DND-41 (cell line): ENCODE data around the gene MAPK12.
"Not testable (repeated sequence)": the region's sequence is repeated elsewhere in the genome, so short reads cannot be mapped to it uniquely, and the experiment has no call there.

ENCODE experiments used
- ATAC-seq: fragments of 200-7000 bp; cut with Tn5 transposase; 3 replicates; pipeline ENCODE4 v1.9.1; 2021; ENCODE audit warnings: low read depth; ENCODE audit not compliant: insufficient read depth
- DNase-seq: peaks from one replicate; pipeline ENCODE4 v3.0.0-alpha.2; 2020
- H2AFZ ChIP-seq: 2 replicates; pipeline ENCODE4 v1.6.0; 2012; ENCODE audit warnings: low read depth, low read length
- H3K27ac ChIP-seq: 2 replicates; pipeline ENCODE4 v1.5.1; 2012; ENCODE audit warnings: low read length, inconsistent platforms
- H3K27me3 ChIP-seq: fragments of 200-600 bp; sonication (generic); 2 replicates; pipeline ENCODE4 v1.6.0; 2012; ENCODE audit warnings: low read length, mild to moderate bottlenecking, inconsistent platforms; ENCODE audit not compliant: insufficient read depth, poor library complexity
- H3K36me3 ChIP-seq: 2 replicates; pipeline ENCODE4 v1.5.1; 2012; ENCODE audit warnings: low read length, inconsistent platforms; ENCODE audit not compliant: insufficient read depth
- H3K4me1 ChIP-seq: 2 replicates; pipeline ENCODE4 v1.5.1; 2012; ENCODE audit warnings: mild to moderate bottlenecking, low read length; ENCODE audit not compliant: insufficient read depth
- H3K4me2 ChIP-seq: 2 replicates; pipeline ENCODE4 v1.6.0; 2012; ENCODE audit warnings: mild to moderate bottlenecking, moderate library complexity, low read length, inconsistent platforms; ENCODE audit not compliant: insufficient read depth
- H3K4me3 ChIP-seq, 2 experiments: fragments of 200-600 bp in 1 of 2; shearing (Covaris generic) in 1 of 2; 2 replicates each; pipeline ENCODE4 v1.5.1; 2012 to 2016; ENCODE audit warnings: inconsistent platforms in 2 of 2, low read length in 2 of 2, mild to moderate bottlenecking in 2 of 2, low read depth in 1 of 2, moderate library complexity in 1 of 2
- H3K79me2 ChIP-seq: 2 replicates; pipeline ENCODE4 v1.6.0; 2012; ENCODE audit warnings: low read length, inconsistent platforms; ENCODE audit not compliant: insufficient read depth
- H3K9ac ChIP-seq: 2 replicates; pipeline ENCODE4 v1.6.0; 2012; ENCODE audit warnings: low read depth, mild to moderate bottlenecking, inconsistent platforms, low read length, moderate library complexity
- H3K9me3 ChIP-seq: 2 replicates; pipeline ENCODE4 v1.5.1; 2012; ENCODE audit warnings: low read length, moderate library complexity, mild to moderate bottlenecking, inconsistent platforms; ENCODE audit not compliant: insufficient read depth, severe bottlenecking
- H4K20me1 ChIP-seq: 2 replicates; pipeline ENCODE4 v1.6.0; 2012; ENCODE audit warnings: low read length; ENCODE audit not compliant: insufficient read depth
- CTCF ChIP-seq: IDR thresholded peaks from 2 replicates; pipeline ENCODE4 v1.5.1; 2012; ENCODE audit warnings: borderline replicate concordance, low read length, moderate library complexity, mild to moderate bottlenecking; ENCODE audit not compliant: poor library complexity, severe bottlenecking; ENCODE audit errors: extremely low read depth
- EZH2 ChIP-seq: IDR thresholded peaks from 3 replicates; pipeline ENCODE4 v1.6.1; 2012; ENCODE audit warnings: borderline replicate concordance, low read depth, mild to moderate bottlenecking, moderate library complexity, low read length, inconsistent platforms; ENCODE audit not compliant: severe bottlenecking

The MAPK12 gene

DNA sequence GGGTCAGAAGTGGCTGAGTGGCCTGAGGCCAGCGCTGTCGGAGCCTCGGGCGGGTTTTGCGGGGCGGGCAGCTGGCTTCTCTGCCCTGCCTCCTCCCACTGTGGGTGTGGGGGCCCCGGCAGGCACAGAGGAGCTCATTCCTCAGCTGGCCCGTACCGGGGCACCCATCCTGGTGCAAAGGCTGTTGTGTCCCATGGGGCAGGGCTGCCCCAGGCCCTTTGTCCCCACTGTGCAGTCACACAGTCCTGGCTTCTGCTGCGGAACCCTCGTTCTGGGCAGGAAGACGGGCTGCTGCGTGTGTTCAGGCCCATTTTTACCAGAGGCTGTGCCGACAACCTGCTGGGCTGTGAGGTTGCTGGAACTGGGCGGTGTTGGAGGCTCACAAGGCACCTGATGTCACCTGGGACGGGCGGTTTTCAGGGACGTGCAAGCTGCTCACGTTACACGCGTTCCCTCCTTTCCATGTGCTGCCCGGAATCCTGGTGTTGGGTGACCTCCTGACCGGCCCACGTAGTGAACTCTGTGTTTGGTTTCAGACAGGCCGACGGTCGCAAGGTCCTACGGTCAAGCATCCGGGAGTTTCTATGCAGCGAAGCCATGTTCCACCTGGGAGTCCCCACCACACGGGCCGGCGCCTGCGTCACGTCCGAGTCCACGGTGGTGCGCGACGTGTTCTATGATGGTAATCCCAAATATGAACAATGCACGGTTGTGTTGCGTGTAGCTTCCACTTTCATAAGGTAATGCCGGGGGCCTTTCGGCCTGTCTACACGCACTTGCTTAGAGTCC lies 55.5 kb downstream of the MAPK12 start:
- Histone ChIP-seq H3K79me2 (peaks cover 38% of the 10 kb centered on the region), H3K9me3 (no peaks in the 10 kb centered on the region), H3K4me3 (no peak overlapping the region), H3K27ac (no peak overlapping the region), H3K27me3 (no peaks in the 10 kb centered on the region), H3K4me2 (no peak overlapping the region), H3K36me3 (peaks cover 68% of the 10 kb centered on the region), H4K20me1 (peaks cover 59% of the 10 kb centered on the region), H2AFZ (no peak overlapping the region), H3K9ac (no peak overlapping the region), H3K4me1 (peaks cover 20% of the 10 kb centered on the region)
- no peak for DNase-seq
- no peak for TF ChIP-seq CTCF
- TF ChIP-seq EZH2, result no peak
- no peak for ATAC-seq

GRCh38 chr22:50204998-50205397 lies 56.5 kb downstream of the MAPK12 start:
- DNase-seq, H3K4me2 ChIP-seq, H3K27me3 ChIP-seq, H3K9ac ChIP-seq, H3K4me3 ChIP-seq, ATAC-seq, H2AFZ ChIP-seq, H3K9me3 ChIP-seq, H3K27ac ChIP-seq: not testable (repeated sequence)
- H3K4me1 ChIP-seq, result peaks cover 24% of the 10 kb centered on the region
- H4K20me1 ChIP-seq, result peaks cover 50% of the 10 kb centered on the region
- peaks cover 37% of the 10 kb centered on the region for H3K79me2 ChIP-seq
- H3K36me3 ChIP-seq, result peaks cover 58% of the 10 kb centered on the region

DNA sequence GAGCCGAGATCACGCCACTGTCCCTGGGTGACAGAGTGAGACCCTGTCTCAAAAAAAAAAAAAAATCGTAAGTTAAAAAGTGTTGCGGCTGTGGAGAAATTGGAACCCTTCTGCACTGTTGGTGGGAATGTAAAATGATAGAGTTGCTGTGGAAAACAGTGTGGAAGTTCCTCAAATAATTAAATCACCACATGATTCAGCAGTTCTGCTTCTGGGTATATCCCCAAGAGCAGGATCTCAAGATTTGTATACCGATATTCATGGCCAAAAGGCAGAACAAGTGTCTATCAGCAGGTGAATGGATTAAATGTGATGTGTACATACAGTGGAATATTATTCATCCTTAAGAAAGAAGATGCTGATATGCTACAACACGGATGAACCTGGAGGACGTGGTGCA lies 56.9 kb downstream of the MAPK12 start:
- TF ChIP-seq CTCF (no peak), EZH2 (no peak)
- H3K79me2 ChIP-seq, result peaks cover 37% of the 10 kb centered on the region
- H3K27me3 ChIP-seq, result no peaks in the 10 kb centered on the region
- no peak overlapping the region for H3K4me2 ChIP-seq
- no peak overlapping the region for H3K27ac ChIP-seq
- no peak for DNase-seq
- H3K4me3 ChIP-seq, result no peak overlapping the region
- H4K20me1 ChIP-seq, result peaks cover 49% of the 10 kb centered on the region
- H3K9me3 ChIP-seq, result no peaks in the 10 kb centered on the region
- peaks cover 57% of the 10 kb centered on the region for H3K36me3 ChIP-seq
- peaks cover 28% of the 10 kb centered on the region for H3K4me1 ChIP-seq
- no peak overlapping the region for H2AFZ ChIP-seq
- H3K9ac ChIP-seq, result no peak overlapping the region
- no peak for ATAC-seq

DNA sequence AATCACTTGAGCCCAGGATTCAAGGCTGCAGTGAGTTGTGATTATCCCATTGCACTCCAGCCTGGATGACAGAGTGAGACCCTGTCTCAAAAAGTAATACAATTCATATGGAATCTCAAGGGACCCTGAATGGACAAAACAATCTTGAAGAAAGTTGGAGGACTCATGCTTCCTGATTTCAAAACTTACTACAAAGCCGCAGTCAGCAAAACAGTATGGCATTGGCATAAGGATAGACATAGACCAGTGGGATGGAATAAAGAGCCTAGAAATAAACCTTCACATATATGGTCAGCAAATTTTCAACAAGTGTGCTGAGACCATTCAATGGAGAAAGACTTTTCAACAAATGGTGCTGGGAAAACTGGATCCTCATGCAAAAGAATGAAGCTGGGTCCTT lies 58.2 kb downstream of the MAPK12 start:
- no peak for DNase-seq
- Histone ChIP-seq H3K36me3 (peaks cover 51% of the 10 kb centered on the region), H3K27me3 (no peaks in the 10 kb centered on the region), H3K4me3 (no peak overlapping the region), H3K4me2 (no peak overlapping the region), H3K9me3 (no peaks in the 10 kb centered on the region), H3K27ac (no peak overlapping the region), H3K9ac (no peak overlapping the region), H4K20me1 (peaks cover 43% of the 10 kb centered on the region), H3K4me1 (peaks cover 34% of the 10 kb centered on the region), H3K79me2 (peaks cover 37% of the 10 kb centered on the region), H2AFZ (no peak overlapping the region)
- ATAC-seq, result no peak
- TF ChIP-seq CTCF, result no peak
- TF ChIP-seq EZH2, result no peak
